Measurements from ENCODE around the gene ZSWIM3.

Gene ZSWIM3

GRCh38 chr20:45816951-45817350, 40.5 kb upstream of the ZSWIM3 start:
- DNase-seq (ENCODE audit: low read depth in 2 of 2), result no peak
- no peak overlapping the region for H3K4me3 ChIP-seq (replicated peaks in 1 of 2; ENCODE audit: low read depth in 2 of 2, low read length in 2 of 2)
- no peak for TF ChIP-seq CTCF (IDR thresholded peaks at IDR 0.05; ENCODE audit: low read depth, low read length)

GRCh38 chr20:45817376-45818194, 39.8 kb upstream of the ZSWIM3 start:
- no peak overlapping the region for H3K4me3 ChIP-seq (replicated peaks in 1 of 2; ENCODE audit: low read depth in 2 of 2, low read length in 2 of 2)
- DNase-seq (ENCODE audit: low read depth in 2 of 2), result peak; percentile 75 to 89
- TF ChIP-seq CTCF (IDR thresholded peaks at IDR 0.05; ENCODE audit: low read depth, low read length), result no peak

GRCh38 chr20:45818239-45818638, 39.2 kb upstream of the ZSWIM3 start:
- no peak overlapping the region for H3K4me3 ChIP-seq (replicated peaks in 1 of 2; ENCODE audit: low read depth in 2 of 2, low read length in 2 of 2)
- no peak for TF ChIP-seq CTCF (IDR thresholded peaks at IDR 0.05; ENCODE audit: low read depth, low read length)
- DNase-seq (ENCODE audit: low read depth in 2 of 2), result no peak

- no peak overlapping the region for H3K4me3 ChIP-seq (replicated peaks in 1 of 2; ENCODE audit: low read depth in 2 of 2, low read length in 2 of 2)
- no peak for TF ChIP-seq CTCF (IDR thresholded peaks at IDR 0.05; ENCODE audit: low read depth, low read length)
- DNase-seq (ENCODE audit: low read depth in 2 of 2), result no peak
Observed at GRCh38 chr20:45819466-45819865, 37.9 kb upstream of the ZSWIM3 start.

GRCh38 chr20:45821947-45822346, 35.5 kb upstream of the ZSWIM3 start:
- H3K4me3 ChIP-seq (replicated peaks in 1 of 2; ENCODE audit: low read depth in 2 of 2, low read length in 2 of 2), result no peak overlapping the region
- DNase-seq (ENCODE audit: low read depth in 2 of 2), result no peak
- no peak for TF ChIP-seq CTCF (IDR thresholded peaks at IDR 0.05; ENCODE audit: low read depth, low read length)

- TF ChIP-seq CTCF (IDR thresholded peaks at IDR 0.05; ENCODE audit: low read depth, low read length), result no peak
- no peak overlapping the region for H3K4me3 ChIP-seq (replicated peaks in 1 of 2; ENCODE audit: low read depth in 2 of 2, low read length in 2 of 2)
- peak in 1 of 2 donors; percentile 29 for DNase-seq (ENCODE audit: low read depth in 2 of 2)
Observed at GRCh38 chr20:45822857-45823256, 34.6 kb upstream of the ZSWIM3 start.

Data from cardiac fibroblast (primary cell).